K562 (cell line): ENCODE data around the gene KLF18. TPM values are rescaled to one million over a fixed set of nuclear protein-coding genes. Genes with fewer than 3 reads are reported as not detected.

Experiments
- ATAC-seq: fragments of 200-7000 bp; cut with Tn5 transposase; 3 replicates; pipeline ENCODE4 v1.9.1; 2020; ENCODE audit warnings: moderate library complexity
- BruUV-seq: library from RNA; stranded (reverse); fragments of 400-500 nt; replicated peaks from 2 replicates; lab custom pipeline; 2021; lab: Mats Ljungman, UMichigan
- CTCF ChIA-PET: fragments of 300-600 bp; formaldehyde crosslinking; extraction: SDS; loops from one replicate; lab custom pipeline; 2021; ENCODE audit warnings: low intra/inter-chr PET ratio; lab: Yijun Ruan, JAX
- POLR2A ChIA-PET: fragments of 300-600, 350-650 bp; sonication (Branson Sonifier 250); formaldehyde crosslinking; extraction: SDS; loops from one replicate; lab custom pipeline; 2021; ENCODE audit warnings: antibody characterized with exemption, inconsistent platforms; lab: Yijun Ruan, JAX
- DNase-seq, 4 experiments: peaks; one replicate each; pipeline versions ENCODE4 v3.0.0 to v3.0.0-alpha.2; 2011 to 2018; ENCODE audit warnings: low spot score in 3 of 4, mixed read lengths in 3 of 4; ENCODE audit errors: extremely low read depth in 1 of 4
- FAIRE-seq: peaks from 2 replicates; lab custom pipeline; 2011; peaks lifted over from hg19 to GRCh38; lab: Jason Lieb, UNC
- H2AFZ ChIP-seq: 2 replicates; pipeline ENCODE4 v1.6.0; 2011; ENCODE audit warnings: low read depth, low read length, control low read depth, inconsistent platforms
- H3K27ac ChIP-seq: fragments of 200-600 bp; 3 replicates; pipeline ENCODE4 v1.8.0; 2011; ENCODE audit warnings: low read depth, mild to moderate bottlenecking, control low read depth, inconsistent platforms, low read length, moderate library complexity, mixed read lengths; ENCODE audit errors: extremely low read depth
- H3K27me3 ChIP-seq, 2 experiments: fragments of 300-600 bp in 1 of 2; 2 replicates in 1 of 2; 3 replicates in 1 of 2; pipeline versions ENCODE4 v1.6.0 to v1.8.0; 2011; ENCODE audit warnings: inconsistent platforms in 2 of 2, low read length in 2 of 2, mild to moderate bottlenecking in 1 of 2, mixed read lengths in 1 of 2, moderate library complexity in 1 of 2; ENCODE audit not compliant: control insufficient read depth in 2 of 2, insufficient read depth in 2 of 2
- H3K36me3 ChIP-seq: fragments of 300-600 bp; 3 replicates; pipeline ENCODE4 v1.8.0; 2011; ENCODE audit warnings: mild to moderate bottlenecking, low read length, inconsistent platforms; ENCODE audit not compliant: control insufficient read depth, insufficient read depth
- H3K4me1 ChIP-seq, 2 experiments: fragments of 200-600 bp in 1 of 2; replicated peaks in 1 of 2; 2 replicates in 1 of 2; 3 replicates in 1 of 2; pipeline versions ENCODE4 v1.5.1 to v1.8.0; 2011; ENCODE audit warnings: inconsistent platforms in 2 of 2, low read length in 2 of 2, mild to moderate bottlenecking in 1 of 2, mixed read lengths in 1 of 2, moderate library complexity in 1 of 2; ENCODE audit not compliant: control insufficient read depth in 2 of 2, insufficient read depth in 2 of 2
- H3K4me2 ChIP-seq: 2 replicates; pipeline ENCODE4 v1.6.1; 2011; ENCODE audit warnings: low read length, control low read depth, inconsistent platforms, mixed read lengths; ENCODE audit not compliant: insufficient read depth
- H3K4me3 ChIP-seq: fragments of 200-600 bp; sonication (generic), shearing (Covaris generic); 2 replicates; pipeline ENCODE4 v1.5.1; 2016; ENCODE audit warnings: control low read depth, inconsistent platforms
- H3K79me2 ChIP-seq: fragments of 200-600 bp; 3 replicates; pipeline ENCODE4 v1.8.0; 2011; ENCODE audit warnings: low read length, inconsistent platforms; ENCODE audit not compliant: control insufficient read depth, insufficient read depth
- H3K9ac ChIP-seq, 2 experiments: 2 replicates each; pipeline versions ENCODE4 v1.6.0 to v1.6.1; 2011; ENCODE audit warnings: low read depth in 2 of 2, low read length in 2 of 2, control low read depth in 1 of 2, inconsistent platforms in 1 of 2, mild to moderate bottlenecking in 1 of 2, mixed read lengths in 1 of 2; ENCODE audit not compliant: insufficient read depth in 1 of 2
- H3K9me1 ChIP-seq: one replicate; pipeline ENCODE4 v1.6.0; 2011; ENCODE audit warnings: inconsistent platforms, mild to moderate bottlenecking, low read length, moderate library complexity; ENCODE audit not compliant: control insufficient read depth, insufficient read depth
- H3K9me3 ChIP-seq: replicated peaks from 2 replicates; pipeline ENCODE4 v1.5.1; 2011; ENCODE audit warnings: low read depth, low read length, inconsistent platforms; ENCODE audit not compliant: control insufficient read depth, insufficient read depth
- H4K20me1 ChIP-seq: replicated peaks from 2 replicates; pipeline ENCODE4 v1.6.1; 2011; ENCODE audit warnings: low read length, inconsistent platforms, mixed read lengths; ENCODE audit not compliant: control insufficient read depth, insufficient read depth
- ASH1L ChIP-seq: fragments of 450-650 bp; IDR thresholded peaks from 2 replicates; pipeline ENCODE4 v1.6.1; 2018; ENCODE audit warnings: borderline replicate concordance, mild to moderate bottlenecking, low read depth; ENCODE audit not compliant: partially characterized antibody
- CEBPG ChIP-seq, 3 experiments: fragments of 200-800 bp in 1 of 3; sonication (Bioruptor generic) in 1 of 3; sonication (generic) in 1 of 3; formaldehyde crosslinking in 1 of 3; IDR thresholded peaks in 2 of 3; conservative IDR thresholded peaks in 1 of 3; 2 replicates each; pipeline versions ENCODE4 v1.6.1 to v1.8.0; 2016 to 2022; ENCODE audit warnings: missing compliant biosample characterization in 2 of 3, missing genetic modification characterization in 2 of 3, mild to moderate bottlenecking in 1 of 3, missing genetic modification reagents in 1 of 3
- GABPA ChIP-seq: fragments of 200-800 bp; sonication (Bioruptor generic); conservative IDR thresholded peaks from 2 replicates; pipeline ENCODE4 v1.6.1; 2016; ENCODE audit warnings: low read depth, missing genetic modification characterization, missing compliant biosample characterization
- RBBP5 ChIP-seq: fragments of 200-600 bp; sonication (generic); IDR thresholded peaks from 2 replicates; pipeline ENCODE4 v1.6.1; 2012; ENCODE audit warnings: borderline replicate concordance, mild to moderate bottlenecking, low read length, control low read depth, inconsistent platforms; ENCODE audit not compliant: insufficient read depth, poor library complexity, severe bottlenecking
- WGBS: fragments of 100-300 bp; shearing (Covaris generic); methylation state at CpG from one replicate; pipeline ENCODE4 v1.1.6; 2016; ENCODE audit warnings: low coverage, mixed read lengths; ENCODE audit not compliant: insufficient coverage; ENCODE audit errors: missing lambda C conversion rate; 5-methylcytosine and 5-hydroxymethylcytosine counted together
- in situ Hi-C: fragments of 300-500 bp; cut with MboI; formaldehyde crosslinking; loops from 4 replicates; pipeline ENCODE4 v1.15.0; 2018; ENCODE audit warnings: inconsistent platforms, mixed read lengths
- intact Hi-C: fragments of 100-400 bp; cut with micrococcal nuclease; formaldehyde crosslinking; loops from 2 replicates; pipeline ENCODE4 v1.14.2; 2022
- polyA plus RNA-seq, 8 experiments: library from polyadenylated mRNA; depleted of rRNA in 4 of 8; stranded (reverse) in 5 of 8; unstranded in 3 of 8; fragments of >200 nt; fragmentation: Nextera tagmentation in 2 of 8; fragmentation: Illumina TruSeq in 1 of 8; extraction: Ambion mirVana in 2 of 8; extraction: Trizol in 1 of 8; gene quantifications; 2 replicates each; pipeline versions ENCODE4 v1.2.1 to v1.2.3, GENCODE V29; 2011 to 2014; ENCODE audit warnings: inconsistent platforms in 1 of 8, missing spikeins in 1 of 8
- total RNA-seq, 7 experiments: library from RNA; depleted of rRNA in 6 of 7; stranded (reverse); fragments of >200 nt in 6 of 7; fragmentation: Illumina TruSeq in 2 of 7; extraction: Trizol in 2 of 7; gene quantifications; 2 replicates each; pipeline versions ENCODE4 v1.2.1 to v1.2.3, GENCODE V29; 2011 to 2021; ENCODE audit warnings: low replicate concordance in 1 of 7
- TF ChIP-seq, protein P1 (sequence below): fragments of 450-650 bp; IDR thresholded peaks from 2 replicates; pipeline ENCODE4 v1.6.1; 2016
- TF ChIP-seq, protein P2 (sequence below), 2 experiments: IDR thresholded peaks in 1 of 2; conservative IDR thresholded peaks in 1 of 2; 2 replicates each; pipeline ENCODE4 v1.6.1; 2016; ENCODE audit warnings: low read depth in 2 of 2, mild to moderate bottlenecking in 1 of 2, missing compliant biosample characterization in 1 of 2, missing genetic modification characterization in 1 of 2, moderate library complexity in 1 of 2

KLF18 gene
- total and polyA plus RNA-seq, 9 of the 15 experiments (the other 6 are each of a cell fraction or from before 2014, with no cell fraction given) = not detected

DNA sequence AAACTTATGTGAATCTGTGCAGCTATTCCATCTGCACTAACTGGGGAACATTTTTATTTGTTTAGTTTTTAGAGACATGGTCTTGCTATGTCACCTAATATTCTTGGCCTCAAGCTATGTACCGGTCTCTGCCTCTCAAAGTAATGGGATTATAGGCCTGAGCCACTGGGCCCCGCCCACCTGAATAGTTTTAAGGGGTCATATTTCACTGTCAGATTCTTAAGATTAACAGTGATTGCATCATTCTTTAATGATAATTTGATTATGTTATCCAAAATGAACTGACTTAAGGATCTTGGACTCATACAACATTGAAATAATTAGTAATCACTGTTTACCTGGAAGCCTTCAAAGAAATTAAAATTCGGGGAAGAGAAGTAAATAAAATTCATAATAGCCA, 12.6 kb upstream of the KLF18 start (continued):
- TF ChIP-seq, protein P1, sequence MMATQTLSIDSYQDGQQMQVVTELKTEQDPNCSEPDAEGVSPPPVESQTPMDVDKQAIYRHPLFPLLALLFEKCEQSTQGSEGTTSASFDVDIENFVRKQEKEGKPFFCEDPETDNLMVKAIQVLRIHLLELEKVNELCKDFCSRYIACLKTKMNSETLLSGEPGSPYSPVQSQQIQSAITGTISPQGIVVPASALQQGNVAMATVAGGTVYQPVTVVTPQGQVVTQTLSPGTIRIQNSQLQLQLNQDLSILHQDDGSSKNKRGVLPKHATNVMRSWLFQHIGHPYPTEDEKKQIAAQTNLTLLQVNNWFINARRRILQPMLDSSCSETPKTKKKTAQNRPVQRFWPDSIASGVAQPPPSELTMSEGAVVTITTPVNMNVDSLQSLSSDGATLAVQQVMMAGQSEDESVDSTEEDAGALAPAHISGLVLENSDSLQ = peak; percentile 87
- TF ChIP-seq ASH1L (no peak), GABPA (tag) (no peak)

GRCh38 chr1:44152692-44153091, 11.3 kb upstream of the KLF18 start:
- in situ Hi-C loops = no loop called here
- no peak for FAIRE-seq
- H2AFZ ChIP-seq = no peak overlapping the region
- WGBS = 0% methylated on average over 1 of the region's 1 CpG
- no peak overlapping the region for H3K9ac ChIP-seq
- intact Hi-C loops = no loop called here
- no peaks in the 10 kb centered on the region for H3K9me3 ChIP-seq
- no peak for TF ChIP-seq ASH1L
- TF ChIP-seq CEBPG (CRISPR knock-in tag; IDR thresholded peaks at IDR 0.05) = no peak
- 0 out of 4 replicates have a peak, but pooled peaks of 1 of the 2 experiments have one; percentile 31 for TF ChIP-seq CEBPG (tag; conservative IDR thresholded peaks at IDR 0.05 in 1 of 2, IDR thresholded peaks at IDR 0.05 in 1 of 2)
- TF ChIP-seq, protein P2, sequence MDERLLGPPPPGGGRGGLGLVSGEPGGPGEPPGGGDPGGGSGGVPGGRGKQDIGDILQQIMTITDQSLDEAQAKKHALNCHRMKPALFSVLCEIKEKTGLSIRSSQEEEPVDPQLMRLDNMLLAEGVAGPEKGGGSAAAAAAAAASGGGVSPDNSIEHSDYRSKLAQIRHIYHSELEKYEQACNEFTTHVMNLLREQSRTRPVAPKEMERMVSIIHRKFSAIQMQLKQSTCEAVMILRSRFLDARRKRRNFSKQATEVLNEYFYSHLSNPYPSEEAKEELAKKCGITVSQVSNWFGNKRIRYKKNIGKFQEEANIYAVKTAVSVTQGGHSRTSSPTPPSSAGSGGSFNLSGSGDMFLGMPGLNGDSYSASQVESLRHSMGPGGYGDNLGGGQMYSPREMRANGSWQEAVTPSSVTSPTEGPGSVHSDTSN (CRISPR knock-in tag; IDR thresholded peaks at IDR 0.05; ENCODE audit: low read depth) = no peak
- TF ChIP-seq, protein P2 (tag; conservative IDR thresholded peaks at IDR 0.05; ENCODE audit: low read depth) = no peak
- TF ChIP-seq RBBP5 = no peak
- TF ChIP-seq, all 486 proteins: peak for 1
- Histone ChIP-seq H3K4me2 (no peak overlapping the region), H3K79me2 (no peaks in the 10 kb centered on the region), H3K4me1 (no peaks in the 10 kb centered on the region; a peak in 1 of 5 replicates), H3K36me3 (no peaks in the 10 kb centered on the region), H3K4me3 (no peak overlapping the region), H3K9me1 (no peaks in the 10 kb centered on the region), H3K27ac (no peak overlapping the region), H3K27me3 (peaks cover 26 to 28% of the 10 kb centered on the region in 2 experiments), H4K20me1 (no peaks in the 10 kb centered on the region)
- ChIA-PET CTCF (no interaction called here), POLR2A (no interaction called here)
- DNase-seq = no peak
- no peak for ATAC-seq
- no TSS peak for BruUV-seq
